Measurements from ENCODE around the gene AMY1C.
"Not testable (repeated sequence)": the region's sequence is repeated elsewhere in the genome, so short reads cannot be mapped to it uniquely, and the experiment has no call there.

AMY1C gene

DNA sequence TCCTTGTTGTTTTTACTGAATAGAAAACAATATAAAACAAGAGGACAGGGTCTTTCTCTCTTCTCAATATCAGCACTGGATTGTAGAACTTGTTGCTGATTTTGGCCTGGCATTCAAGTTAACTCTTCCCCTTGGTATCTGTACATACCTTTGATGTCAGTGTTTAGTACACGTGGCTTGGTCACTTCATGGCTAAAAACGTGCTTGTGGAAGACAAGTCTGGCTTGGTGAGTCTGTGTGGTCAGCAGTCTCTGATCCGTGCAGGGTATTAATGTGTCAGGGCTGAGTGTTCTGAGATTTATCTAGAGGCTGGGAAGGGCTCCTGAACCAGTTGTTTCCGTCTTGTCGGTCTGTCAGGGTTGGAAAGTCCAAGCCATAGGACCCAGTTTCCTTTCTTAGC is at the start of gene AMY1C:
TSS of gene AMY1C (plus strand) at position 301 of the 400 bp plus-strand sequence. CDS start 572 bp downstream, outside the sequence.
- DNase-seq, result not testable (repeated sequence)

DNA sequence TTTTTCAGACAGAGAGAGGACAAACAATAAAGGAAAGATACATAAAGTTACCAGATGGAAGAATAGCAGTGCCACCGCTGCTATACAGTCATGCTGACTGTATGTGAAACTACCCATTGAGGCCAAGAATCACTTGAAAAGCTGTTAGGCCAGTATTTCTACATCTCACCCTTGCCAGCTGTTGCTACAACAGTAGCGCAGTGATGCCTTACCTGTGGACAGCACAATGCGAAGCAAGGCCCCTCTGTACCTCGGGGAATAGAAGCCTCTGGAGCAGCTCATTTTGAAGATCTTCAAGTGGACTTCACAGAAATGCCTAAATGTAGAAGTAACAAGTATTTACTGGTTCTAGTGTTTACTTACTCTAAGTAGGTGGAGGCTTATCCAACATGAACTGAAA is 49.0 kb upstream of the AMY1C start:
- not testable (repeated sequence) for DNase-seq

DNA sequence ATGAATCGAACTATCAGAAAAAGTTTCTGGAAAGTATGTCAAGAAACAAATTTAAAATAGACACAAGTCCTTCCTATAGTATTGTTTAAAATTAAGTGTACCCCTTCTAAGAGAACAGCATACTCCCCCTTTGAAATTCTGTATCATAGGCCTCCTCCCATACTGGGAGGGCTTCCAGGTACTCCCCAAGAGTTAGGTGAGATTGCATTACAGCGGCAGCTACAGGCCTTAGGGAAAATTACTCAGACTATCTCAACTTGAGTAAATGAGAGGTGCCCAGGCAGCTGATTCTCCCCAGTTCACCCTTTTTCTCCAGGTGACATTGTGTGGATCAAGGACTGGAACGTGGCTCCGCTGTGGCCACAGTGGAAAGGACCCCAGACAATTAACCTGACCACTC is 48.4 kb upstream of the AMY1C start:
- DNase-seq, result not testable (repeated sequence)

DNA sequence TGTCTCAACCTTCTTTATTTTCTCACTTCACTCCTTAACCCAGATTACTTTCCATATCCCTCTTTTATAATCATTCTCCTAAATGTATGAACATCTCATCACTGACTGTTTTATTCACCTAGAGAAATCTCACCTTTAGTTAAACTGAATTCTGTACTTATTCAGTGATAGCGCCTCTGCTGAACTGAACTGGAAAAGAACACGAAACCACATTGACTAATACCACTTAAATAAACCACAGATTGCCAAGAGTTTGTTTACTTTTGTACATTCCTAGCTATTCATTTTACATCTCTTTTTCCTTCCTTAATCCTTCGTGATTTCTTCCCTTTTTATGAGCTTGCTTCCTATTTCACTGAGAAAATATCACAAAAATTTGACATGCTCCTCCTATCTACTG is 42.0 kb upstream of the AMY1C start:
- DNase-seq, result not testable (repeated sequence)

DNA sequence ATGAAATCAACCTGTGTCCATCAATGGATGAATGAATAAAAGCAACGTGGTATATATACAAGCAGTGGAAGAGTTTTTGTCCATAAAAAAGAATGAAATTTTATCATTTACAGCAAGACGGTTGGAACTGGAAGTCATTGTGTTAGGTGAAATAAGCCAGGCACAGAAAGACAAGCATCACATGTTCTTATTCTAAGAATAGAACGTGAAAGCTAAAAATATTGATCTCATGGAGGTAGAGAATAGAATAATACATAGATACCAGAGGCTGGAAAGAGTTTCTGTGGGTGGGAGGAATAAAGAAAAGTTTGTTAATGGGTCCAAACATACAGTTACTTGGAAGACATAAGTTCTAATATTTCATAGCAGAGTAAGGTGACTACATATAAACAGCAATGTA is 39.3 kb upstream of the AMY1C start:
- not testable (repeated sequence) for DNase-seq

DNA sequence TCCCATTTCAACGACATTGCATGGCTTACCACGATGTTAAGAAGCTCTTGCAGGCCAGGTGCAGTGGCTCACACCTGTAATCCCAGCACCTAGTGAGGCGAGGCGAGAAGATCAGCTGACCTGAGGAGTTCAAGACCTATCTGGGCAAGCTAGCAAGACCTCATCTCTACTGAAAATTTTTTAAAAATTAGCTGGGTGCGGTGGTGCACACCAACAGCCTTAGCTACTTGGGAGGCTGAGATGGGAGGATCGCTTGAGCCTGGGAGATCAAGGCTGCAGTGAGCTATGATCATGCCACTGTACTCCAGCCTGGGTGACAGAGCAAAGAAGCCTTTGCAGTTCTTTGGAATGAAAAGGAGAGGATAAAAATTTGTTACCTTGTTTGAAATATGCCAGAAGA is 32.3 kb upstream of the AMY1C start:
- not testable (repeated sequence) for DNase-seq

DNA sequence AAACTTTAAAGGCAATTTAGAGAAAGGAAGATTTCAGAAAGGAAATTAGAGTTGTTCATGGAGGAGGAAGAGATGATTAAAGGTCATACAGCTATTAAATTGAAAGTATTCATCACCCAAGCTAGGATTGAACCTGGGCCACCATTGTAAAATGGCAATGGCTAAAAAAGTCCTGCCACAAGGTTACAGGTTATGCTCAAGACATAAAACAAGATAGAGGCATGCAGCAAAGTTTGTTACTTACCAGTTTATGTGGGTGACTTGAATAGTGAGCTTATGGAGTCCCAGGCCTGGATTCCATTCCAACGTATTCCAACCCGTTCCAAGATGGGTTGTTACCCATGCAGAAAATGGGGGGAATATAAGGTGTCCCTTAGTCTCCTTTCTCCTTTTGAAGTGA is 28.2 kb upstream of the AMY1C start:
- DNase-seq, result not testable (repeated sequence)

DNA sequence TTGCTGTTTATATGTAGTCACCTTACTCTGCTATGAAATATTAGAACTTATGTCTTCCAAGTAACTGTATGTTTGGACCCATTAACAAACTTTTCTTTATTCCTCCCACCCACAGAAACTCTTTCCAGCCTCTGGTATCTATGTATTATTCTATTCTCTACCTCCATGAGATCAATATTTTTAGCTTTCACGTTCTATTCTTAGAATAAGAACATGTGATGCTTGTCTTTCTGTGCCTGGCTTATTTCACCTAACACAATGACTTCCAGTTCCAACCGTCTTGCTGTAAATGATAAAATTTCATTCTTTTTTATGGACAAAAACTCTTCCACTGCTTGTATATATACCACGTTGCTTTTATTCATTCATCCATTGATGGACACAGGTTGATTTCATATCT is 14.4 kb upstream of the AMY1C start:
- not testable (repeated sequence) for DNase-seq

DNA sequence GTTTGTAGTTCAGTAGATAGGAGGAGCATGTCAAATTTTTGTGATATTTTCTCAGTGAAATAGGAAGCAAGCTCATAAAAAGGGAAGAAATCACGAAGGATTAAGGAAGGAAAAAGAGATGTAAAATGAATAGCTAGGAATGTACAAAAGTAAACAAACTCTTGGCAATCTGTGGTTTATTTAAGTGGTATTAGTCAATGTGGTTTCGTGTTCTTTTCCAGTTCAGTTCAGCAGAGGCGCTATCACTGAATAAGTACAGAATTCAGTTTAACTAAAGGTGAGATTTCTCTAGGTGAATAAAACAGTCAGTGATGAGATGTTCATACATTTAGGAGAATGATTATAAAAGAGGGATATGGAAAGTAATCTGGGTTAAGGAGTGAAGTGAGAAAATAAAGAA is 11.7 kb upstream of the AMY1C start:
- DNase-seq, result not testable (repeated sequence)

DNA sequence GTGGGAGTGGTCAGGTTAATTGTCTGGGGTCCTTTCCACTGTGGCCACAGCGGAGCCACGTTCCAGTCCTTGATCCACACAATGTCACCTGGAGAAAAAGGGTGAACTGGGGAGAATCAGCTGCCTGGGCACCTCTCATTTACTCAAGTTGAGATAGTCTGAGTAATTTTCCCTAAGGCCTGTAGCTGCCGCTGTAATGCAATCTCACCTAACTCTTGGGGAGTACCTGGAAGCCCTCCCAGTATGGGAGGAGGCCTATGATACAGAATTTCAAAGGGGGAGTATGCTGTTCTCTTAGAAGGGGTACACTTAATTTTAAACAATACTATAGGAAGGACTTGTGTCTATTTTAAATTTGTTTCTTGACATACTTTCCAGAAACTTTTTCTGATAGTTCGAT is 5.2 kb upstream of the AMY1C start:
- not testable (repeated sequence) for DNase-seq

DNA sequence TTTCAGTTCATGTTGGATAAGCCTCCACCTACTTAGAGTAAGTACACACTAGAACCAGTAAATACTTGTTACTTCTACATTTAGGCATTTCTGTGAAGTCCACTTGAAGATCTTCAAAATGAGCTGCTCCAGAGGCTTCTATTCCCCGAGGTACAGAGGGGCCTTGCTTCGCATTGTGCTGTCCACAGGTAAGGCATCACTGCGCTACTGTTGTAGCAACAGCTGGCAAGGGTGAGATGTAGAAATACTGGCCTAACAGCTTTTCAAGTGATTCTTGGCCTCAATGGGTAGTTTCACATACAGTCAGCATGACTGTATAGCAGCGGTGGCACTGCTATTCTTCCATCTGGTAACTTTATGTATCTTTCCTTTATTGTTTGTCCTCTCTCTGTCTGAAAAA is 4.7 kb upstream of the AMY1C start:
- DNase-seq, result not testable (repeated sequence)

DNA sequence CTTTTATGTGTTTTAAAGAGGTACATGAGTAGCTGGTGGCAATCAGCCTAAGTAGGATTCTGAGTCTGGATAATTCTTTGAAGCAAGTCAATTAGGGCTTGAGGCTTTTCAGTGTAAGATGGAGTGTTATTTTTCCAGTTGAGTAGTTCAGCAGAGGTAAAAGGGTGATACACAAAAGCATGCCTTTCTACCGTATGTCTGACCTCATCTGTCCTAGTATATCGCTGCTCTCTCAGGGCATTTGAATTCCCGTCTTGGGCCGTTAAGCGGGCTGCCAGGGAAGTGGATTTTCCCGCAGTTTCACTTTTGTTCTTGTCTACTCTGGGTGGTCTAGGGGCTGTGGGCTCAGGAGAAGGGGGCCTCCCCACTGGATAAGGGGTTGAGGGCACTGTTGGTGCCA is 1.4 kb upstream of the AMY1C start:
- not testable (repeated sequence) for DNase-seq

DNA sequence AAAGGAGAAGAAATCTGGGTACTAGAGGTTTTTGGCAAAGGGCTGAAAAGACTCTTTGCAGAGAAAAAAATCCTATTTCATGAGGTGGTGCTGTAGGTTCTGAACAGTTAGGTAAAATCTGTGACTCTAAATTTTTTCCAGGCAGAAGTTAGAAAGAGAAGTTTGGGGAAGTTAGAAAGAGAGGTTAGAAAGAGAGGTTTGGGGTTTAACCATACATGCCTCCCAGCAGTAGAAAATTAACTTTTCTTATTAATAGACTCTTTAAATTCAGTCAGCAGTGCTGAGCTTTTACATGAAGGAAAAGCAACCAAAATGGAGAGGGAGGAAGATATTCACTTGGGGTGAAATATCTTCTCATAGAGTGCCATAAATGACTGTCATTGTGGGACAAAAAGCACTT is 12.2 kb downstream of the AMY1C start:
- DNase-seq, result no peak

DNA sequence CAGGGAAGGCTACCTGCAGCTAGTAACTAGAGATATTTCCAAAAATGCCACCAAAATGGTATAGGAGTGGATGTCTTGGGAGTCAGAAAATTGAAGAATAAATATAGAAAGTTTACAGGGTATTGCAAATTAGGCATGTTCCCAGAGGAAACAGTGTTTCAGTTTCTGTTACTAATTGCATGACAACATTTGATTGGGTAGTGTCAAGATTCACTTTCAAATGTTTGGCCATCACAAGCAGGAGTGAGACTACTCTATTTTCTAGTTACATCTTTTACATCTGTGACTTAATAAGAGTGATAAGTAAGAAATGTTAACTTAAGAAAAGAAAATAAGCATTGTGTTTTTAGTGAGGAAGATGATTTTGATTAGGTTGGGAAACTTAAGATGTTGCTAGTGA is 30.2 kb downstream of the AMY1C start:
- DNase-seq, result no peak

DNA sequence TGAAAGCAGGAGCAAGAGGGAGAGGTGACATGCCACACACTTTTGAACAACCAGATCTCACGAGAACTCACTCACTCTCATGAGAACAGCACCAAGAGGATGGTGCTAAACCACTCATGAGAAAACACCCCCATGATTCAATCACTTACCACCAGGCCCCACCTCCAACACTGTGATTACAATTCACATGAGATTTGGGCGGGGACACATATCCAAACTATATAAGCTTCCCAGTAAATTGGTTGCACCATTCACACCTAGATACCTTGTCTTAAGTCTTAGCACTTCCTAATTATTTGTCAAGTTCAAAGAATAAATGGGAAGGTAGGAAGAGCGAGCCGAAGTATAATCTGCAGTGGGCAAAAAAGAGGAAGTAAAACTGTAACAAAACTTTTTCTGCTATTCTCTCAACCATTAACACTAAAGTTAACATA is 34.3 kb downstream of the AMY1C start:
- no peak for DNase-seq

DNA sequence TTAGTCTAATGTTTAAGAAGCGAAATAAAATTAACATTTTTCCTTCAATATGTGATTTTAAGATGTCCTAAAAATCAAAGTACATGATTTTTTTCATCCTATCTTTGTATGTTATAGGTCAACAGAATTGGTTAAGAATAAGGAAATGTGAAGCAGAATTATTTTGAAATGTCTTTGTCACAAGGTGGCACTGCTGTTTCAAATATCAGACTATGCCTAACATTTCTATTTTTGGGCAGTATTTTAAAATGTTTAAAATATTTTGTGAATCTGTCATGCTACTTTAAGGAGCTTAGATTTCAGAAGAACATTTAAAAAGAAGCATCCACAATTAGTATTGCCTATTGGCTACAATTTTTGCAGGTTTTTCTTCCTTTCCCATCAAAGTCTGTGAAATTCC is 38.7 kb downstream of the AMY1C start:
- no peak for DNase-seq

DNA sequence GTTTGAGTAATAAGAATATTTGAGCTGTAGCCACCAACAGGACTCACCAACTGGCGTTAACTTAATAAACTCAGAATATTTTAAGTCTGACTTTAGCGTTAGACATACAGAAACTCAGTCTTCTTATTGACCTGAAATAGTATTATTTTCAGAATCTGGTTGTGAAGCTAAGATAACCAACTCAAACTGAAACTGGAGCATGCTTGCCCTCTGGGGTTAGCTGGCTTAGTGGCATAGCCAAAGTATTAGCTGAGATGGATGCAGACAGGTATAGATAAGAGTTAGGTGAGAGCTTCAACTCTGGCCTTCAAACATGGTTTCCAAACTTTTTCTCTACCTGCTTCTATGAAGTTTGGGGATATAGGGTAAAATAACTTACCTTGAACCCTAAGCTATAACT is 40.5 kb downstream of the AMY1C start:
- DNase-seq, result no peak
